ENCODE measurements around the gene PFDN2.

The PFDN2 gene

DNA sequence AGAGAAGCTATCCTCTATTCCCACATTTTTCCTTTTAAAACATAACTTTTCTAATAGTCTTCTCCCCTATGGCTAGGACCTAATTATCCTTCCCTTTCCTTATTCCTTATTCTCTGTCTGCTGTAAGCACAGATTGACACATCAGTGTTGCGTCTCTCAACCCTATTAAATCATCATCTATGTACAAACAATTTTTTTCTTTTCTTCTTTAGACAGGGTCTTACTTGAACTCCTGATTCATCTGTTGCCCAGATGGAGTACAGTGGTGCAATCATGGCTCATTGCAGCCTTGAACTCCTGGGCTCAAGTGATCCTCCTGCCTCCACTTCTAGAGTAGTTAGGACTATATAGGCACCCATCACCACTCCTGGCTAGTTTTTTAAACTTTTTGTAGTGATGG is 11.4 kb downstream of the PFDN2 start:
- no peak for DNase-seq

GRCh38 chr1:161100556-161100955 is 17.3 kb downstream of the PFDN2 start:
- no peak for DNase-seq

GRCh38 chr1:161099090-161099802 is 18.6 kb downstream of the PFDN2 start:
- no peak for DNase-seq

DNA sequence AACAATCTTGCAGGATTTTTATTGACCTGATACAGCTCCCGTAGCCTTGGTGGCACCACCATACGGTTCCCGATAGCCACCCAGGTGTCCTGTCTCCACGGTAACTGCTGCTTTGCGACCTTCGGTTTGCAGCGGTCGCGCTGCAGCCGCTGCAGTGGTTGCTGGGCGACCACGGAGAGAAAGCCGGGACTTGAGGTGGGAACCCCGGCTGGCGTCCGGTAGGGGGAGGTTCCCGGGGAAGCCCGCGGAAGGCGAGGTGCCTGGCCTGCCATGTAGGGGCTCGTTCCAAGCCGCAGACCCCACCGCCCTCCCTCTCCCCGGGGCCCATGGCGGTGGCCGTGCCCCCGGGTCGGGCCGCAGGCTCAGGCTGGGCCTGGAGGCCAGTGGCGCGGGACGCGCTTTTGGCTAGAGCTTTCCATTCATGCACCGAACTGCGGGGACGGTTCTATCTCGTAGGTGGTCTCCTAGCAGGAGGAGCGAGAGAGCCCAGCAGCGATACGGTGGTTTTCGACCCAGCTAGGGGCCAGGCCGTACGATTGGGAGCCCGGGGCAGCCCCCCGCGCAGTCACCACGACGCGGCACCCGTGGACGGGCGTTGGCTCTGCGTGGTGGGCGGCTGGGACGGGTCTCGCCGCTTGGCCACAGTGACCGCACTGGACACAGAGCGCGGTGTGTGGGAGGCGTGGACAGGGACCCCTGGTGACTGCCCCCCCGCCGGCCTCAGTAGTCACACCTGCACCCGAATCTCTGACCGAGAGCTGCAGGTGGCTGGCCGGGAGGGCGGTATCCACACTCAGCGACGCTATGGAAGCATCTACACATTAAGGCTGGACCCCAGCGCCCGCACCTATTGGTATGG is 19.4 kb downstream of the PFDN2 start, which contains the start of gene KLHDC9:
KLHDC9 (plus strand) TSS at position 152 of the 859 bp plus-strand sequence; CDS start at position 327, 175 bp downstream.
- peak in 50 of 56 donors; percentile 34 to 91 (median 74) for DNase-seq

GRCh38 chr1:161096530-161096929 is 21.3 kb downstream of the PFDN2 start:
- no peak for DNase-seq

- DNase-seq: no peak
Observed at GRCh38 chr1:161096015-161096414, 21.8 kb downstream of the PFDN2 start.

DNA sequence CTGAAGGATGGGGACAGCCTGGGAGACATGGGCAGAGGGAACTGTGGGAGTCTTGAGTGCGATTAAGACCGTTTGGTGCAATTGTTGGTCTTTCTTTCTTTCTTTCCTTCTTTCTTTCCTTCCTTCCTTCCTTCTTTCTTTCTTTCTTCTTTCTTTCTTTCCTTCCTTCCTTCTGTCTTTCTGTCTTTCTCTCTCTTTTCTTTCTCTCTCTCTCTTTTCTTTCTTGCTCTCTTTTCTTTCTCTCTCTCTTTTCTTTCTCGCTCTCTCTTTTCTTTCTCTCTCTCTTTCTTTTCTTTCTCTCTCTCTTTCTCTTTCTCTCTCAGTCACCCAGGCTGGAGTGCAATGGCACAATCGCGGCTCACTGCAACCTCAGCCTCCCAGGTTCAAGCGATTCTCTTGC is 22.6 kb downstream of the PFDN2 start:
- DNase-seq: no peak

DNA sequence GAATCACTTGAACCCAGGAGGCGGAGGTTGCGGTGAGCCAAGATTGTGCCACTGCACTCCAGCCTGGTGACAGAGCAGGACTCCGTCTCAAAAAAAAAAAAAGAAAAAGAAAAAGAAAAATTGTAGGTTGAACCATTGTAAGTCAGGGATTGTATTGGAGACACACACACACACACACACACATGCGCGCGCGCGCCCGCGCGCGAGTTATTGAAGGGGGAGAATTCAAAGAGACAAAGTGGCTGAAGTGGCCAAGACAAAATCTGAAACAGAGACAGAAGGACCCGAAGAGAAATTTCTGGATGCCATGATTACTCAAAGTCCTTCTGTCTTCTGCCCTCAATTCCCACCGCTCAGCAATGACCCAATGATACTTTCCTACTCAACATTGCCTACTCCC is 23.4 kb downstream of the PFDN2 start:
- no peak for DNase-seq

DNA sequence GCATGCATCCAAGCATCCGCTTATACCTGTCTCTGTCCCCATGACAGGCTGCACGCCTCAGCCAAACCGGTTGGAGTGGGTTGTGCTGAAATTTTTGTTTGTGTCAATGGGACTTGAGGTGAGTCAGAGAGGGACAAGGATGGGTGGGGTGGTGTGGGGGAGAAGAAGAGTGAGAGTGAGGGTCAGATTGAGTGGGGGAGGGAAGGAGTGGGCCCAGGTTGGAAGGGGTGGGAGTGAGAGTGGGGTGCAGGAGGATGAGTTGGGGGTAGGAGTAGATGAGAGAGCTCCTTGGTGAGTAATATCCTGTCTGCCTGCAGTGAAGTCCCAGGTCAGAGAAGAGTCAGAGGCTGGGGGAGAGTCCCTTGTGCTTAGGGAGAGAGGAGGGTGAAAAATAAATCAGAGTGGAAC is 25.2 kb downstream of the PFDN2 start:
- no peak for DNase-seq

GRCh38 chr1:161091796-161092507 is 25.9 kb downstream of the PFDN2 start:
- no peak for DNase-seq

DNA sequence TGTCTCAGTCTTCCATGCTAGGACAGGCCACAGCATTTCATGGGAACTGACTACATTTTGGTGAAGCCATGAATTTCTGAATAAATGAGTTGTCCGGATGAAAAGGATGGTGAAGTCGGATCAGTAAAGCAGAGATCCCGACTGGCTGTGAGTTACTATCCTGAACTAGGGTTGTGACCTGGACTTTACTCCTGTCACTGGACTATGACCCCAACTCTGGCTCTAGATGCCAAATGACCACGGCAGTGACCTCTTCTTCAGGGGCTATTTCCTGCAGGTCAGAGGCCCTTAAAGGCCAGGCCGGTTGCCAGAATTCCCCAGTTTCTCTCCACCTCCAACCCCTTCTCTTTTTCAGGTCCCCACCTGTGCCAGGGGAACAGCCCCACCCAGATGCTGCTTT is 26.7 kb downstream of the PFDN2 start:
- DNase-seq: no peak

DNA sequence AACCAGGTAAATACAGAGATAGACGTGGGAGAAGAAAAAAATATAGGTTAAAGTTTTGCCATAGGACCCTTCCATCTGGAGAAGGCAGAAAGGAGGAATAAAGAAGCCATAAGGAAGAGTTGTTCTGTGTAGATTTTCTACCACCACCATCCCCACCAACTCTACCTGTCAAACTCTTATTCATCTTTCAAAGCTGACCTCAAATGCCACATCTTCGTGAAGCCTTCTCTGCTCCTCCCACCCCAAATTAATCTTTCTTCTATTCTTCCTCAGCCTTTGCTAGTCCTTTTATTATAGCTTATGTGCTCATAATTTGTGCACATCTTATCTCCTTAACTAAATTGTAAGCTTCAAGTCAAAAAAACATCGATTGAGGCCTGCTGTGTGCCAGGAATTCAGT is 27.2 kb downstream of the PFDN2 start:
- no peak for DNase-seq

DNA sequence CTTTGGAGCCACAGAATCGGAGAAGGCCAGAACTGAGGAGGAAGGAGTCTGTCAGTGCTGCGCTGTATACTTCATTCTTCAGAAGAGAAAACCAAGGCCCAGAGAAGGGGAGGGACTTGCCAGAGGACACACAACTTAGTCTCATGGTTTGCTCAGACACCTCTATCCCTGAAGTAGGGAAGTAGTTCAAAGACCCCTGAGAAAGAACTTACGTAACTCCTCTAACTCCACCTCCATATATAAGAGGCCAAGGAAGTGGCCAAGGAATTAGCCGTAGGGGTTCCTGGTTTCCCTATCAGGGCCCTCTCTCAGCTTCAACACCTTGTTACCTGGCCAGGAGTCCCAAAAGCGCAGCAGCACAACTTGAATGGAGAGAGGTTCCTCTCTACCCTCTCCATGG is 27.9 kb downstream of the PFDN2 start:
- no peak for DNase-seq

DNA sequence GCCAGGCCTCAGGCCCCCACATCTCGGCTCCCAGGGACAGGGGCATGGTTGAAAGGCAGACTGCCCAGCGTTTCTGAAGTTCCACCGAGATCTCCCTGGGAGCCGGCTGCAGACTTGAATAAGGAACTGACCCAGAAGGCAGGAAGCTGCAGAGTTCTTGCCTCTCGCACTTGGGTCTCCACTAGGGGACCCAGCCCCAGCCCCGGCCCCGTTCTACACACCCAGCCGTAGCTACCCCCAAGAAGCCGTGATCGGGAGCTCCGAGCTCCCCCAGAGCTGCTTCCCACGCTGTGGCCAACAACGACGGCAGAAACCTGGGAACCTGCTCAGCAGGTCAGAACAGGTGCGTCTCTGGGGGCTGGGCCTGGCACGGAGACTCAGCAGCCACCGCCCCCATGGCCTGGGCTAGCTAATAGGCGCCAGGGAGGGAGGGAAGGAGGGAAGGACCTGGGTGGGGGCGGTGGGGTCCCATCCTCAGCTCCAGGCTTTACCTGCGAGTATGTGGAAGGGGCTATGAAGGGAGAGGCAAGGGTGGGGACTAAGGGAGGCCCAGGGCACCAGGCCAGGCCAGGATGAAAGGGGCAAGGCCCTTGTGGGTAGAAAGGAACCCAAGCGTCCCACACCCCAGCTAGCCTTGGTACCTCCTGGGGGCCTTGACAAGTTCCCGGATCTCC is 28.4 kb downstream of the PFDN2 start, which contains the start of gene NECTIN4:
NECTIN4 (minus strand) TSS at position 308 of the 674 bp plus-strand sequence; CDS start at position 46, 262 bp downstream.
- no peak for DNase-seq

DNA sequence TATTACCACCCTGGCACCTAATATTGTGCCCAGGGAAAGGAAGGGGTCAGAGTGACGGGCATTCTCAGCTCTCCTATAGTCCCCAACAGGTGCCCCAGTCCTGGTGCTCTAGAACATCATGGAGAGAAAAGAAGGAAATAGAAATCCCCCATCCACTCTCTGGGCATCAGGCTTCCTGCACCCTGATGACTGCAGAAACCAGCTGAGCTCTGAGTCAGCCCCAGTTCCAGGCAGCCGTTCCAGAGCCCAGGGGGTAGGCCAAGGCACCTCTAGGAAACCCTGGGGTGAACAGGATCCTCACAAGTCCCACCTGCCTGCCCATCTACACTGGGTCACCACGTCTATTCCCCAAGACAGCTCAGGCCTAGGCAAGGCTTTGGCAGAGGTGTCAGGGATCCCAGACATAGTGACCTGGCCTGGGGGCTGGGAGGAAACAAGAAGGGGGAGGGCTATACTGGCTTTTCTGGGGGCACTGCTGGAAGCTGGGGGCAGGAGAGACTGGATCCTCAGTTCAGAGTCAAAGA is 29.2 kb downstream of the PFDN2 start:
- DNase-seq: no peak

DNA sequence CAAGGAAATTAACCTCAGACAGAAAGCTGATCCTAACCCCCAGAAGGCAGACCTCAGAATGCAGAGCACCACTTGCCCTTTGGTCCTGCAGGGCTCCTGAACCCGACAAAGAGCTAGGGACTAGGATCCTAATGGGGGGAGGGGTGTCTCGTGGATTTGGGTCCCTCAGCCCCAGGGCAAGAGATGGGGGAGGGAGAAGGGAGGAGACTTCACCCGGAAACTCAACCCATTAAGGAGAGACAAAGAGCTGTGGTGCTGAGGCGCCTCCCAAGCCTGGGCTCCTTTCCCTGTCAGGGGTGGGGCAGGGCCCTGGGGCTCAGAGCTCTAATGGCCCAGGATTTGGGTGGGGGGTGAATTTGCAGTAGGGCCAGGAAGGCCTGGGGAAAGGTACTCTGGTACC is 31.4 kb downstream of the PFDN2 start:
- DNase-seq: no peak

DNA sequence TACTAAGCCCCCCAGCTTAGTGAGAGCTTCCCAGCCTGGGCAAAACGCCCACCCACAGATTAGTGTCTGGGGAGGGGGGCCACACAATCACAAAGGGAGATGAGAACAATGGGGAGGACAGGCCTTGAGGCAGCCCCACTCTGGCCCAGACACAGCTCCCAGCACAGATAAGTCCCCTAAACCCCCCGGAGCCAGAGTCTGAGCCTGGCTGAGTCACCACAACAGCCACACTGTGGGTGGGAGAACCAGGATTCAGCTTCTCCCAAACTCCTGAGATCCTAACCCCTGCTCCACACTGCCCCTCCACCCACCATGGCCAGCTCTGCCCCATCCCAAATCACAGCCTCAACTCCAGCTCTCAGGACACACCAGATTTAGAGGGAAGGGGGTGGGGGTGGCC is 32.7 kb downstream of the PFDN2 start:
- DNase-seq: no peak

GRCh38 chr1:161084597-161084988 is 33.2 kb downstream of the PFDN2 start:
- no peak for DNase-seq

GRCh38 chr1:161083748-161084596 is 33.9 kb downstream of the PFDN2 start:
- DNase-seq: no peak

Data from nucleus accumbens (tissue), 56 donors.